Measurements from ENCODE around the gene KCNIP4.

DNA sequence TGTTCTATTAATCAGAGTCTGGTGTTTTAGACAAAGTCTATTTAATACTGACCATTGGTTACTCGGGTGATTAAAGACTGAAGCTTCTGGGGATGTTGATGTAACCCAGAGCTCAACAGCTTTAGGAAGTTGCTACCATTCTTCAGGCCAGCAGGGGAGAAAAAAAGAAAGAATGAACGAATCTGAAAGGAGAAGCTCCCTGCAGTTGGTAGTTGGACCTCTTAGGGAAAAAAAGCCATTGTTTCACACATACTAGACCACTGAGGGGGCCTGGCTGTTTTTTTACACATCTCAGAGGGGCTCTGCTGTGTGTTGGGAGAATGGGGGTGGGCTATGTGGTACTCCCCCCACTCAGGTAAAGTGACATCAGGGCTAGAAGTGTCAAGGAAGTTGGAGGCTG is 378.9 kb downstream of the KCNIP4 start:
- TF ChIP-seq, protein P1, sequence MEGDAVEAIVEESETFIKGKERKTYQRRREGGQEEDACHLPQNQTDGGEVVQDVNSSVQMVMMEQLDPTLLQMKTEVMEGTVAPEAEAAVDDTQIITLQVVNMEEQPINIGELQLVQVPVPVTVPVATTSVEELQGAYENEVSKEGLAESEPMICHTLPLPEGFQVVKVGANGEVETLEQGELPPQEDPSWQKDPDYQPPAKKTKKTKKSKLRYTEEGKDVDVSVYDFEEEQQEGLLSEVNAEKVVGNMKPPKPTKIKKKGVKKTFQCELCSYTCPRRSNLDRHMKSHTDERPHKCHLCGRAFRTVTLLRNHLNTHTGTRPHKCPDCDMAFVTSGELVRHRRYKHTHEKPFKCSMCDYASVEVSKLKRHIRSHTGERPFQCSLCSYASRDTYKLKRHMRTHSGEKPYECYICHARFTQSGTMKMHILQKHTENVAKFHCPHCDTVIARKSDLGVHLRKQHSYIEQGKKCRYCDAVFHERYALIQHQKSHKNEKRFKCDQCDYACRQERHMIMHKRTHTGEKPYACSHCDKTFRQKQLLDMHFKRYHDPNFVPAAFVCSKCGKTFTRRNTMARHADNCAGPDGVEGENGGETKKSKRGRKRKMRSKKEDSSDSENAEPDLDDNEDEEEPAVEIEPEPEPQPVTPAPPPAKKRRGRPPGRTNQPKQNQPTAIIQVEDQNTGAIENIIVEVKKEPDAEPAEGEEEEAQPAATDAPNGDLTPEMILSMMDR (IDR thresholded peaks at IDR 0.05): no peak
- TF ChIP-seq POLR2A (IDR thresholded peaks at IDR 0.05): no peak
